GM19035 (cell line): ENCODE data around the gene DOCK7.
"Not testable (repeated sequence)": the region's sequence is repeated elsewhere in the genome, so short reads cannot be mapped to it uniquely, and the experiment has no call there.

Experiments
- ATAC-seq: cut with Tn5 transposase; IDR thresholded peaks from one replicate; pipeline ENCODE4 v1.9.1; 2021; ENCODE audit not compliant: unreplicated experiment

Gene DOCK7

GRCh38 chr1:62539028-62539447 lies 149.1 kb downstream of the DOCK7 start:
- ATAC-seq: no peak

GRCh38 chr1:62536865-62537264 lies 151.3 kb downstream of the DOCK7 start:
- ATAC-seq: no peak

- no peak for ATAC-seq
These were observed 157.6 kb downstream of the DOCK7 start for GRCh38 chr1:62530516-62531154.

- no peak for ATAC-seq
These were observed 159.0 kb downstream of the DOCK7 start for GRCh38 chr1:62529227-62529626.

GRCh38 chr1:62528015-62528414 lies 160.2 kb downstream of the DOCK7 start:
- ATAC-seq: no peak

GRCh38 chr1:62527346-62527745 lies 160.8 kb downstream of the DOCK7 start:
- not testable (repeated sequence) for ATAC-seq

- no peak for ATAC-seq
These were observed 164.3 kb downstream of the DOCK7 start for GRCh38 chr1:62523860-62524259.

- ATAC-seq: no peak
These were observed 171.6 kb downstream of the DOCK7 start for GRCh38 chr1:62516600-62516999.

GRCh38 chr1:62514746-62515423 lies 173.3 kb downstream of the DOCK7 start:
- no peak for ATAC-seq

GRCh38 chr1:62513013-62513412 lies 175.2 kb downstream of the DOCK7 start:
- ATAC-seq: no peak

- no peak for ATAC-seq
These were observed 179.2 kb downstream of the DOCK7 start for GRCh38 chr1:62509028-62509427.

GRCh38 chr1:62508187-62508758 lies 179.9 kb downstream of the DOCK7 start:
- no peak for ATAC-seq

GRCh38 chr1:62500210-62500609 lies 188.0 kb downstream of the DOCK7 start:
- ATAC-seq: no peak

GRCh38 chr1:62494137-62494536 lies 194.0 kb downstream of the DOCK7 start:
- no peak for ATAC-seq

- no peak for ATAC-seq
These were observed 194.5 kb downstream of the DOCK7 start for GRCh38 chr1:62493656-62494055.

- no peak for ATAC-seq
These were observed 195.7 kb downstream of the DOCK7 start for GRCh38 chr1:62492521-62492920.

GRCh38 chr1:62487956-62488355 lies 200.2 kb downstream of the DOCK7 start:
- ATAC-seq: no peak

- no peak for ATAC-seq
These were observed 203.2 kb downstream of the DOCK7 start for GRCh38 chr1:62484824-62485468.

- ATAC-seq: no peak
These were observed 206.5 kb downstream of the DOCK7 start for GRCh38 chr1:62481681-62482080.

- ATAC-seq: no peak
These were observed 211.5 kb downstream of the DOCK7 start for GRCh38 chr1:62476525-62477219.

- no peak for ATAC-seq
These were observed 221.1 kb downstream of the DOCK7 start for GRCh38 chr1:62467092-62467491.
